OCI-LY7 (cell line): ENCODE results near the gene MAN1C1.

ENCODE experiments used
- EZH2phosphoT487 ChIP-seq: fragments of 200-600 bp; sonication (generic); IDR thresholded peaks from 2 replicates; pipeline ENCODE4 v1.6.1; 2018; ENCODE audit warnings: low read depth, borderline replicate concordance, mild to moderate bottlenecking, mixed run types, antibody characterized with exemption, low read length, moderate library complexity, mixed read lengths
- TF ChIP-seq, protein P1 (sequence below): fragments of 200-600 bp; sonication (generic); conservative IDR thresholded peaks from 2 replicates; pipeline ENCODE4 v1.5.1; 2014; ENCODE audit warnings: mild to moderate bottlenecking, antibody characterized with exemption, low read length, moderate library complexity, mixed read lengths

DNA sequence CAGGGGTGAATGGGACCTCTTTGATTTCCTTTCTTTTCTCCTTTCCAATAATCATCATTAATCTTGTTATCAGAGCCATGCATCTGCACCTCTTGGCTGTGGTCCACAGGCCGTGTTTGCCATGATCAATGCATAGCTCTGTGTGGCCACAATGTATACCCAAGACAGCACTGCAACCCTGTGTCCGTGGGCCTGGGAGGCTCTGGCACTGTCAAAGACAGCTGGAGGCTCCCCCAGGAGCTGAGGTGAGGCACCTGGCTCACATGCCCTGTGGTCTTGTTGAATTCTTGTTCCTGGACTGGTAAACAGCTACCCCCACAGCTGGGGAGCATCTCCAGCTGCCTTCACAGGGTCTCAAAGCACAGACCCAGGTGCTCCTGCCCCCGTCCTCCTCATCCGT lies 116.2 kb downstream of the MAN1C1 start:
- TF ChIP-seq, protein P1, sequence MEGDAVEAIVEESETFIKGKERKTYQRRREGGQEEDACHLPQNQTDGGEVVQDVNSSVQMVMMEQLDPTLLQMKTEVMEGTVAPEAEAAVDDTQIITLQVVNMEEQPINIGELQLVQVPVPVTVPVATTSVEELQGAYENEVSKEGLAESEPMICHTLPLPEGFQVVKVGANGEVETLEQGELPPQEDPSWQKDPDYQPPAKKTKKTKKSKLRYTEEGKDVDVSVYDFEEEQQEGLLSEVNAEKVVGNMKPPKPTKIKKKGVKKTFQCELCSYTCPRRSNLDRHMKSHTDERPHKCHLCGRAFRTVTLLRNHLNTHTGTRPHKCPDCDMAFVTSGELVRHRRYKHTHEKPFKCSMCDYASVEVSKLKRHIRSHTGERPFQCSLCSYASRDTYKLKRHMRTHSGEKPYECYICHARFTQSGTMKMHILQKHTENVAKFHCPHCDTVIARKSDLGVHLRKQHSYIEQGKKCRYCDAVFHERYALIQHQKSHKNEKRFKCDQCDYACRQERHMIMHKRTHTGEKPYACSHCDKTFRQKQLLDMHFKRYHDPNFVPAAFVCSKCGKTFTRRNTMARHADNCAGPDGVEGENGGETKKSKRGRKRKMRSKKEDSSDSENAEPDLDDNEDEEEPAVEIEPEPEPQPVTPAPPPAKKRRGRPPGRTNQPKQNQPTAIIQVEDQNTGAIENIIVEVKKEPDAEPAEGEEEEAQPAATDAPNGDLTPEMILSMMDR = no peak
- no peak for TF ChIP-seq EZH2phosphoT487
